Cardiac septum (tissue), 1 donor: Measurements from ENCODE around the gene PRKCA. TPM values are rescaled to one million over a fixed set of nuclear protein-coding genes. Genes with fewer than 3 reads are reported as not detected.
"Not testable (repeated sequence)": the region's sequence is repeated elsewhere in the genome, so short reads cannot be mapped to it uniquely, and the experiment has no call there.

Experiments
- DNase-seq: peaks from one replicate; pipeline ENCODE4 v3.0.0-alpha.2; 2020; ENCODE audit warnings: low spot score
- intact Hi-C: fragments of 100-400 bp; cut with DNase I; formaldehyde crosslinking; loops from one replicate; pipeline ENCODE4 v1.14.0; 2022
- total RNA-seq: library from RNA; stranded (reverse); fragmentation: NEBNext Ultra II Directional; extraction: Animal tissue kit (Norgen Biotek cat#: 25700); gene quantifications from one replicate; pipeline ENCODE4 v1.2.1, GENCODE V29; 2021
- donor health status: DM: no; HTN: no; CAD: no.

Gene PRKCA
- total RNA-seq, 1 donor from 2014 or later: 15.0 TPM

GRCh38 chr17:66702106-66702936, 399.9 kb downstream of the PRKCA start:
- intact Hi-C loops: no loop called here
- DNase-seq: no peak

GRCh38 chr17:66704858-66705520, 402.6 kb downstream of the PRKCA start:
- intact Hi-C loops: no loop called here
- no peak for DNase-seq

- no peak for DNase-seq
- intact Hi-C loops: no loop called here
These were observed 404.5 kb downstream of the PRKCA start for GRCh38 chr17:66706851-66707450.

- DNase-seq: no peak
- intact Hi-C loops: loop anchor here (10.0 kb wide), 1 partner anchor 263 kb away; no protein-coding TSS in a partner anchor
These were observed 409.0 kb downstream of the PRKCA start for GRCh38 chr17:66711401-66711800.

GRCh38 chr17:66711881-66712321, 409.5 kb downstream of the PRKCA start:
- intact Hi-C loops: loop anchor here (10.0 kb wide), 1 partner anchor 263 kb away; no protein-coding TSS in a partner anchor

GRCh38 chr17:66712453-66712852, 410.0 kb downstream of the PRKCA start:
- no peak for DNase-seq
- intact Hi-C loops: loop anchor here (10.0 kb wide), 1 partner anchor 262 kb away; no protein-coding TSS in a partner anchor

More at GRCh38 chr17:66711881-66712321, 409.5 kb downstream of the PRKCA start:
- no peak for DNase-seq

GRCh38 chr17:66713021-66713532, 410.7 kb downstream of the PRKCA start:
- intact Hi-C loops: loop anchor here (10.0 kb wide), 1 partner anchor 262 kb away; no protein-coding TSS in a partner anchor
- not testable (repeated sequence) for DNase-seq

- DNase-seq: no peak
- intact Hi-C loops: loop anchor here (10.0 kb wide), 1 partner anchor 261 kb away; no protein-coding TSS in a partner anchor
These were observed 411.2 kb downstream of the PRKCA start for GRCh38 chr17:66713533-66714042.

- intact Hi-C loops: loop anchor here (10.0 kb wide), 1 partner anchor 260 kb away; no protein-coding TSS in a partner anchor
- no peak for DNase-seq
These were observed 411.9 kb downstream of the PRKCA start for GRCh38 chr17:66714046-66715023.

GRCh38 chr17:66715076-66715675, 412.8 kb downstream of the PRKCA start:
- intact Hi-C loops: loop anchor here (10.0 kb wide), 1 partner anchor 260 kb away; no protein-coding TSS in a partner anchor
- no peak for DNase-seq

GRCh38 chr17:66715745-66716156, 413.3 kb downstream of the PRKCA start:
- DNase-seq: no peak
- intact Hi-C loops: loop anchor here (10.0 kb wide), 1 partner anchor 259 kb away; no protein-coding TSS in a partner anchor

- DNase-seq: no peak
- intact Hi-C loops: loop anchor here (10.0 kb wide), 1 partner anchor 258 kb away; no protein-coding TSS in a partner anchor
These were observed 414.0 kb downstream of the PRKCA start for GRCh38 chr17:66716236-66717026.

- DNase-seq: no peak
These were observed 415.2 kb downstream of the PRKCA start for GRCh38 chr17:66717641-66718058.

GRCh38 chr17:66720027-66720426, 417.6 kb downstream of the PRKCA start:
- intact Hi-C loops: no loop called here
- no peak for DNase-seq

More at GRCh38 chr17:66717641-66718058, 415.2 kb downstream of the PRKCA start:
- intact Hi-C loops: loop anchor here (10.0 kb wide), 1 partner anchor 257 kb away; no protein-coding TSS in a partner anchor

- intact Hi-C loops: no loop called here
- no peak for DNase-seq
These were observed 418.2 kb downstream of the PRKCA start for GRCh38 chr17:66720567-66720966.

- intact Hi-C loops: no loop called here
- DNase-seq: no peak
These were observed 419.9 kb downstream of the PRKCA start for GRCh38 chr17:66722341-66722740.
